HTR-8/SVneo (cell line): ENCODE data around the gene DENND11.

ENCODE experiments used
- DNase-seq: peaks from one replicate; pipeline ENCODE4 v3.0.0; 2011; ENCODE audit warnings: low spot score, mixed read lengths; ENCODE audit not compliant: insufficient read length
- FAIRE-seq: peaks from 2 replicates; lab custom pipeline; 2011; peaks lifted over from hg19 to GRCh38; lab: Jason Lieb, UNC

DENND11 gene

DNA sequence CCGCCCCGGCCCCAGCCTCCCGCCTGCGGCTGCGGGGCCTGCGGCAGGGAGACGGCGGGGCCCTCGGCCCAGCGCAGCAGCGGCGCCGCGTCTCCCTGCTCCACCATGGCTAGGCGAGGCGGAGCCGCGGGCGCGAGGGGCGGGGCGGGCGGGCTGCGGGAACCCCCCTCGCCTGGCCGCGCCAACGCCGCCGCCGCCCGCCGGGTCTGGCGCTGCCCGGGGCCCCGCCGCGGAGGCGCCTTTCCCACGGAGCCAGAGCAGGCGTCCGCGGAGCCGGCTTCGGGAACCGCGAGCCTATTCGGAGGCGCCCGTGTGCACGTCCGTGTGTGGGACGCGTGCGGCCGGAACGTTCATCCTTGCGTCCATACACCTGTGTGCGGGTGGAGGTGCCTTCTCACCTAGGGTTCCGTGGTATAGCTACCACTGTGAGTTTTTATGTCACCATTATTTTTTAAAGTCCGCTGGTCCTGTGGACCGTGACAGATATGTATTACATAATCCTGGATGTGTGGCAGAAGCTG lies at the start of gene DENND11:
Gene DENND11 (minus strand): TSS at position 120 of the 521 bp plus-strand sequence. CDS start 13 bp downstream, at position 107.
- FAIRE-seq: no peak
- DNase-seq: peak; percentile 28

GRCh38 chr7:141748396-141748795 lies 46.4 kb upstream of the DENND11 start:
- DNase-seq: no peak
- FAIRE-seq: no peak

DNA sequence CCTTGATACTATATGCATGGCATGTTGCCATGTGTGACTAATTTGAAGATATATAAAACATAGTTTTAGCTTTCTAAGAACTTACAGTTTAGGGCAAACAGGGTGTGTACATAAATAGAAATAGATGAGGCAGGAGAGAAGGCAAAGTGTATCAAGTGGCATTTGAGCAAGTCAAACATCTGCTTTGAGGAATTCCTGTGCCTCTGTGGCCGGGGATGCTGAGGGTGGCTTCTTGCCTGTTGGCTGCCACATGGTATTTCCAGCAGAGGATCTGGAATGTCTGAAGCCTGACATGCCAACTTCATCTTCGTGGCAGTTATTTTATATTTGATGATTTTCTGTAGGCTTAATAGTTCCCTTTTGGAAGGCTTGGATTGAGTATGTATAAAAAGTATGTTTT lies 42.2 kb upstream of the DENND11 start:
- FAIRE-seq (no peak), DNase-seq (no peak)

- DNase-seq: no peak
- FAIRE-seq: no peak
These were observed 40.3 kb upstream of the DENND11 start for GRCh38 chr7:141742229-141742628.

DNA sequence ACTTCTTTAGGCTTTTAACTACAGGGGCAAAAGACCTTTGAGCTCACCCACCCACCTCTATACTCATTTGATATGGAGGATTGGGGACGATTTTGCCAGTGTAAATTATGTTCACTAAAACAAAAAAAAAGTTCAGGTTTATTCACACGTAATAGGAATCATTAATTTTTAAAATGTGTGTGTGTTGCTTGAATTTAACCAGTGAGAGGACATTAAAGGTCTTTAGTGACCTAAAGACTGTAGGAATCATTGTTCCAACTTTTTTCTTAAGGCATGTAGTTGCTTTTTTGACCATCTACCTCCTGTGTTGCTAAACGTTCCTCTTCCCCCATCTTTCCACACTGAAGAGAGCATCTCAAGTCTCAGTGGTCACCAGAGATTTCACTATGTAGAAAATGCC lies 37.3 kb upstream of the DENND11 start:
- no peak for DNase-seq
- no peak for FAIRE-seq

- DNase-seq: no peak
- FAIRE-seq: no peak
These were observed 36.6 kb upstream of the DENND11 start for GRCh38 chr7:141738592-141739013.

DNA sequence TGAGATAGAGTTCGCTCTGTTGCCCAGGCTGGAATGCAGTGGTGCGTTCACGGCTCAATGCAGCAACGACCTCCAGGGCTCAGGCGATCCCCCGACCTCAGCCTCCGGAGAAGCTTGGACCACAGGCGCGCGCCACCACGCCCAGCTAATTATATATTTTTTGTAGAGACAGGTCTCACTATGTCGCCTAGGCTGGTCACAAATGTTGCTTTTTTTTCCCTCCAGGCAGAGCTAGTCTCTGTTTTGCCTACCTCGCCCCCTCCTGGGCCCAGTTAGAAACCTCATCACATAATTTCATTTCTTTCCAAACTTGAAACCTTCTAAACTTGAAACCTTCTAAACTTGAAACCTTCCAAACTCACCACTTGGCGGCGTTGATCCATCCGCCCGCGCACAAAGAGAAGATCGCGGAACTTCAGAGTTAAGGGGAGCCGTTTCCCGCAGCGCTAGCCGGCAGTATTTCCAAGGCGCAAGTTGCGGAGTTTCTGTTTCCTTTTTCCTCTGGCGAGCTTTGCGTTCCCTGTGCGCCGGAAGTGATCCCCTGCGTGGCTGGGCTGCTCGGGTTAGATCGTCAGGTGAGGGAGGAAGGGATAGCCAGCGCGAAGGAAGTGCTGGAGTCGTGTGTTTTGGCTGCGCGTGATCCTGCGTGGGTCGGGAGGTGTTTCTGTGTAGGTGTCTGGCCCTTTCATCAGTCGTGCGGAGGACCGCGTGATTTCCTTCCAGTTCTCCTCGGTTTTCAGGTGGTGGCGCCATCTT lies 36.0 kb upstream of the DENND11 start, which contains the start of gene SSBP1:
Gene SSBP1 (plus strand): TSS at position 523 of the 756 bp plus-strand sequence. CDS start 809 bp downstream, outside the sequence.
- peak; percentile 76 for DNase-seq

GRCh38 chr7:141737118-141737835 lies 35.3 kb upstream of the DENND11 start:
- no peak for DNase-seq
- FAIRE-seq: no peak

More for the DNA sequence above, 36.0 kb upstream of the DENND11 start, which contains the start of gene SSBP1:
- FAIRE-seq: no peak

DNA sequence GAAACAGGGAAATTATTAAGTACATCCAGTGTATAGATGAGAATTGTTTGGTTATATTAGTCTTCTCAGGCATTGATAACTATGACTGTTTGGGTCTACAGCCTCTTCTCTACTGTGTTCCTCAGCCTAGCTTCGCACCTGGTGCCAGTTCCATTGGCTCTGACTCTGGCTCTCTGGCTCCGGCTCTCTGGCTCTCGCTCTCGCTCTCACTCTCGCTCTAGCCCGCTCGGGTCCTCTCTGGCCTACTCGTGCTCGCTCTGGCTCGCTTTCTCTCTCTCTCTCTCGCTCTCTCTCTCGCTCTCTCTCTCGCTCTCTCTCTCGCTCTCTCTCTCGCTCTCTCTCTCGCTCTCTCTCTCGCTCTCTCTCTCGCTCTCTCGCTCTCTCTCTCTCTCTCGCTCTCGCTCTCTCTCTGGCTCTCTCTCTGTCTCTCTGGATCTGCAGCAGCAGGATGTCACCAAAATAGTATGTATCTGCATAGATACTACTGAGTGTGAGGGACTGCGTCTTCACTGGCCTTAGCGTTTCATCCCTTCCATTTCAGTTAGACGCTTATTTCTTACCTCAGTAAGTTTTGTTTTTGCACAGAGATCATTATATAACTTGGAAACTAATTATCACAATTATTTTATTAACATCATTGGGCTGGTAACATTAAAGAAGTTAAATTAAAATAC lies 29.6 kb upstream of the DENND11 start:
- DNase-seq (no peak), FAIRE-seq (no peak)

- FAIRE-seq (no peak), DNase-seq (no peak)
These were observed 27.1 kb upstream of the DENND11 start for GRCh38 chr7:141729020-141729419.

GRCh38 chr7:141722529-141722928 lies 20.6 kb upstream of the DENND11 start:
- FAIRE-seq (no peak), DNase-seq (no peak)

DNA sequence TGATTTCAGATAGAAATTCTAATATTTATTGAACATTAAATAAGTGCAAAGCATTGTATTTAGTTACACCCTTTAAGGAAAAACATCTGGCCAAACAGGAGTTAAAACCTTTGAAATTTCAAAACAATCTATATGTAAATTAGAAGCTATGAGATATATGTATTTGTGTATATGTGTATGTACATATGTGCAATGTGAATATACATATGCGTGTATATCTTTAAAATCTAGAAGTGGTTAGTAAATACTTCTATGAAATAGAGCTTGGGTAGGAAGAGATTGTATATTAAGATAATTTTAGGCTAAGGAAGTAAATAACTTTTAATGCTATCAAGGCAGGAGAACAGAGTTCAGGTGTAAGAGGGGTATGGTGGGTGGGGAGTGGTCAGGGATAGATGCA lies 15.5 kb upstream of the DENND11 start:
- DNase-seq (no peak), FAIRE-seq (no peak)

- DNase-seq (no peak), FAIRE-seq (no peak)
These were observed 14.1 kb upstream of the DENND11 start for GRCh38 chr7:141715794-141716689.

DNA sequence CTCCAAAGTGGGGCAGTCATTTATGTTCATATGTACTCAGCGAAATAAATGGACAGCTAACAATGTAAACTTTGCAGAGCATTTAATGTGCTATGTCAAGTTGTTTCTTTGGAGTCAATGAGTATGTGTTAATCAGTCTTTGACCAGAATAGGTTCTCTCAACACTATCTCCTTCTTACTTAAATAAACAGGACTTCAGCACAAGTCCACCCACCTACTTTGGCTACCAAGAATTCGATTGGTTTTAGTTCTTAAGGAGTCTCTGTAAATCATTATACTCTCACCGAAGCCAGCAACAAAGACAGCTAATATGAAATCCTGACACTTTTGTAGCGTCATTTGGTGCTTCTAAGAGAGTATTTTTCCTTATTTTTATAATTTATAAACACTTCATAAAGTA lies 13.1 kb upstream of the DENND11 start:
- FAIRE-seq (no peak), DNase-seq (no peak)

GRCh38 chr7:141714571-141714970 lies 12.6 kb upstream of the DENND11 start:
- DNase-seq (no peak), FAIRE-seq (no peak)

- DNase-seq: no peak
- no peak for FAIRE-seq
These were observed 11.9 kb upstream of the DENND11 start for GRCh38 chr7:141713890-141714289.

DNA sequence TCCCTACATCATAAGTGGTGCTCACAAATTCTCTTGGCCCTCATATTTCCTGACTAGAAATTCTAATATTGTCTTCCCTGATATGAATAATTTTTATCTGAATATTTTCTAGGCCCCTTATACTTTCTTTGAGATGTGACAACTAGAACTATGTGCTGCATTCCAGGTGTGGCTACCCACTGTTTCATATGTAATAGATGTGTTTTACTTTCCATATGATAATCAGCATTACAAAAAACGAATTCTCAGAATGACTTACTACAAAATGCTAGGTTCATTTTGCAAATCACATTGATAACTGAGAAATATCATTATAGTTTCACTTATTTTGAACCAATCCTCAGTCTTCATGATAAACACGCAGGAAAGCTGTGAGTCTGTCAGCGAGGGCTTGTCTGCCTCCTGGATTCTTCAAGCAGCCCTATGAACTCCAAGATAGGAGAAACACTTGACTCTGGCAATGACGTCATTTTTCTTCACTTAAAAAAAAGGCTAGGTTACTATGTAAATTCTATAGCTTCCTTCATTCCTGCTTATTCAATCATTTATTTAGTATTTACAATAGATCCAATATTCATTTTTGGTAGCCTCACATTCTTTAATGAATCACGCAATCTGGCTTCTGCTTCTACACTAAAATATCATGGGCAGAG lies 10.8 kb upstream of the DENND11 start:
- DNase-seq (no peak), FAIRE-seq (no peak)

DNA sequence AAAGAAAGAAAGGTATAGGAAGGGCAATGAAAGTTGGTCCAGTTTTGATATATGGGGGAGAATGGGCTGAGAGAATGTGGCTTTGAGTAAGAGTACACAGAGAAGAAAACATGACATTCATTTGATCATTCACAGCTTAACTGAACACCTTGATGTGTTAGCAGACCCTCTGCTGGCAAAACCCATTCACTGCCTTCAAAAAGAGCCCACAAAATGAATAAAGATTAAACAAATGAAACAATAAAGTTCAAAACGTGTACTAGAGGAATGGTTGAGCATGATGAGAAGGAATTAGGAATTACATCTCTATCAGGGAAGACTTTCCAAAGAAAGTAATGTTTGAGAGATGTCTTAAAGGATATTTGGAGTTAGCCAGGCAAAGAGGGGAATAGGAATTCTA lies 8.3 kb upstream of the DENND11 start:
- FAIRE-seq (no peak), DNase-seq (no peak)

DNA sequence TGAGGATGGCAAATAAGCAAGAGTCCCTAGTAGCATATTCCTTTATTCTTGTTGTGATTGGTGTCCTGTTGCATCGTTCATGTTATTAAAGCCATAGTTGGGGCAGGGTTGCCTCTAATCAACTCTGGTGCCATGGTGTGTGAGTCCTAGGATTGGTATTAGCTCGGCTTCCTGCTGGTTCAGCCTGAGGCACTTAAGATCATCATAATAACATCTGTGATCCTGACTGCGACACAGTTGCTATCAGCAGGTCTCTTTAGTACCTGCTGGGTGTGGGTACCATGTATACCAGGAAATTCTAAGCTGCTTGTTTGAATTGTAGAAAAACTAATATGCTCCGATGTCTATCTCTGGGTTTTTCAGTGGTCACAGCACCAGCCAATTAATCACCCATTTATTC lies 7.8 kb upstream of the DENND11 start:
- no peak for FAIRE-seq
- no peak for DNase-seq
